ENCODE data around the gene VGF.

The VGF gene

DNA sequence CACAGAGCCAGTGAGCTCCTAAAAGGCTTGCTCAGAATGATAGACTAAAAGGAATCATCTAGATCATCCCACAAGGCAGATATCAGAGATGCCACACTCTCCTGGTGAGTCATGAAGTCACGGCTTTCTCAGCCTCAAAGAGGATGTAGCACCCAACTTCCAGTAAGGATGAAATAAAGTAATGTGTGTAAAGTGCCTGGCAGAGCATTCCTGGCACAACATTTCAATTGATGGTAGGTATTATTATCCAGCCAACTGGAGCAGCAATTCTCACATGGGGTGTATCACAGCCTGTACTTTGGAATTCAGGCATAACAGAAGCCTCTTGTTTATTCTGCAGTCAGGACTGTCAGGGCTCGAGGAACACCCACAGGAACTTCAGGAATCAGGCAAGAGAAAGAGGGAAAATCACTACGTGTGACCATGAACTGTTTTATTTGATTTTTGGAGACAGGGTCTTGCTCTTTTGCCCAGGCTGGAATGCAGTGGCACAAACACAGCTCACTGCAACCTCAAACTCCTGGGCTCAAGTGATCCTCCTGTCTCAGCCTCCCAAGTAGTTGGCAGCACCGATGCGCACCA lies 20.0 kb upstream of the VGF start:
- DNase-seq = no peak

- DNase-seq = no peak
Measured at GRCh38 chr7:101180130-101180755, 14.9 kb upstream of the VGF start, which contains the start of gene NAT16. TSS of gene NAT16 (minus strand) at chr7:101180293. CDS start at chr7:101174807, 5,486 bp downstream.

- DNase-seq = no peak
Measured at GRCh38 chr7:101179713-101180112, 14.3 kb upstream of the VGF start.

DNA sequence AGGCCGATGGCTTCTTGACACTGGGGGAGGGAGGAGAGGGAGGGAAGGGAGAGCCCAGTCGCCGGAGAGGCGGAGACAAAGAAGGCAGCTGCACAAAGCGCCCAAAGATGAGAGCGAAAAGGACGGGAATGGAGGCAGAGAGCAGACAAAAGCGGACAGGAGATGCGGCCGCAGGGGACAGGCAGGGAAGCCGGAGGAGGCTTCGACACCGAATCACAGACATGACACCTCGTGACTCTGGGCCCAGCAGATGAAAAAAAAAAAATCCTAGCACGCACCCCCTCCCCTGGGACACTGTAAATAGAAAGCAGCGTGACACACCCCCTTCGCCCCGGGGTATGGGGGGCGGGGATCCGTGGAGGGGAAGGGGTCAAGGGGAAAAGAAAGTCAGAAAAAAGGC lies 13.7 kb upstream of the VGF start:
- DNase-seq = no peak

DNA sequence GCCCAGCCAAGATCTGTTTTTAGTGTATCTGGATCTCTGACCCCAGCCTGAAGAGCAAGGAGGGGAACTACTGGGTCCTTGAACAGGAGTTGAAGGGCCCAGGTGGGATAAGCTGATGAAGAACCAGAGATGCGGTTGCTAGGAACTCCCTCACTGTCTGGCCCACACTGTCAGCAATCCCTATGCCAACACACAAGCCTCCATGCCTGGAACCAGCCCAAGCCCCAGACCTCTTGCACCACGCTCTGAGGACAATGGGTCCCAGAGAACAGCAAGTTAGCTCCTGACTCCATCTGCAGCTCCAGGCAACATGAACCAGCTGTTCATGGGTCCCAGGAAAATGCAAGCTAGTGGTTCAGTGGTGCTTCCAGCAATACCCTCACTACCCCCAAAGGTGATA lies 12.3 kb upstream of the VGF start:
- no peak for DNase-seq

- no peak for DNase-seq
Measured at GRCh38 chr7:101175664-101176063, 10.3 kb upstream of the VGF start.

DNA sequence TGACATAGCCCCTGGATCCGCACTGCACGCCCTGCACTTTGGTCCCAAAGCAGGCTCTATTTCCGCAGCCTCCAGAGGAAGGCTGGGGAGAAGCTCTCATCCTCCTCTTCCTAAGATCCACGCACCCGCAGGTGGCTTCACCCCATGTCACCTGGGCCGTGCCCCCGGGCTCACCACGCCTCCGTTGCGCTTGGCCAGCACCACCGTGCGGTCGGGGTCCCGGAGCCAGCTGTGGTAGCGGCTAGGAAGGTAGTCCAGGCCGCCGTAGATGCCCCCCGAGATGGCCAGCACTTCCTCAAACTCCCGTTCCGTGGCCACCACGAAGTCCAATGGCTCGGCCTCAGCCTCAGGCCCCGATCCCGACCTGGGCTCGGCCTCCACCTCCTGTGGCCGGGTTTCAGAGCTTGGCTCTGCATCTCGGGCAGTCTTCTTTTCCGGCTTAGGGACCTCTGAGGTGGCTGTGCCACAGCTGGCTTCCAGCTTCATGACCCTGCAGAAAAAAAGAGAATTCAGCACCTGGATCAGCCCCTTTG lies 9.0 kb upstream of the VGF start:
- no peak for DNase-seq

DNA sequence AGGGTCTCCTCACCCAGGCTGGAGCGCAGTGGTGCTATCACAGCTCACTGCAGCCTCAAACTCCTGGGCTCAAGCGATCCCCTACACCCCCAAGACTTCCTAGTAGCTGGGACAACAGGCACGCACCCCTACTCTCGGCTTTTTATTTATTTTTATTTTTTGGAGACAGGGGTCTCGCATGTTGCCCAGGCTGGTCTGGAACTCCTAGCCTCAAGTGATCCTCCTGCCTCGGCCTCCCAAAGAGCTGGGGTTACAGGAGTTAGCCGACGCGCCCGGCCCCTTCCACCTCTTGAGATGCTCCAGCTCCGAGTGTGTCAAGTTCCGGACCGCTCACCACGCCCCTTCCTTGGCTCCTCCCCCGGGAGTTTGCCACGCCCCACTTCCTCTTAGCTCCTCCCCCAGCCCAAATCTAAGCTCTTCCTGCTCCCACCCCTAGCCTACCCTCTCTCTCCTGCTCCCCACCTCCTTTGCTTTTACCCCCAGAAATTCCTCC lies 8.4 kb upstream of the VGF start:
- peak; percentile 79 for DNase-seq

DNA sequence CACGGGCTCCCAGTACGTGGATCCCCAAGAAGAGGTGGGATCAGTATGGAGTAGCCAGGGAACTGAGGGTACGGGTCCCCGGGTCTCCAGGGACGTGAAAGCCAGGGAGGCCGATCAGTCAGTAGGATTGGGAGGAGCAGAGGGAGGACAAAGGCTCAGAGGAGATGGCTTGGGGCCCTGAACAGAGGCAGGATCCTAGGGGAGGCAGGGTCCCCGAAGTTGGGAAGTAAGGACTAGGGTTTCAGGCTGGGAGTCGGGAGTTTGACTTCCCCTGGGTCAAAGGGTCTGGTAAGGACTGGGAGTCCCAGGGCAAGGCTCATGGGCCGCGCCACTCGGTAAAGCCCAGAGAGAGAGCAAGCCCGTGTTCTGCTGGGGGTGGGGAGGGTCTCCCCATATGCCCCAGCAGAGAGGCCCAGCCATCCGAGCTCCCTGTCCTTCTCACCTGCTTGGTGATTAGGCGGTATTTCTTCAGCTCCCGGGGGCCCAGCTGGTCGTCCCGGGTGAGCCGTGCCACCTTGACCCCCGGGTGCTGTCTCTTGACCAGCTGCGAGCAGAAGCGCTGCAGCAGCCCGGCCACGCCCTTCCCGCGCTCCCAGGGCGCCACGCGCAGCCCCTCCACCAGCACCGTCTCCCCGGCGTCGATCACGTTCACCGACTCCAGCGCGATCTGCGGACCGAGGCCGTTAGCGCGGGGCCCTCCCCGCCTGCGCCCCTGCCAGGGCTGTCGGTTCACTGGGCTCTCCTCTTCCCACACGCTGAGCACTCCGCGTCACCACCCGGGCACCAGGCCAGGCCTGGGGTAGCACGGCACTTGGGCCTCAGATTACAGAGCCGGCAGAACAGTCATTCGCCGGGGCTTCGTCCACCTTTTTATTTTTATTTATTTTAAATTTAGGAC lies 7.7 kb upstream of the VGF start:
- peak; percentile 83 for DNase-seq

GRCh38 chr7:101172005-101172853 lies 6.9 kb upstream of the VGF start:
- peak; percentile 37 for DNase-seq

DNA sequence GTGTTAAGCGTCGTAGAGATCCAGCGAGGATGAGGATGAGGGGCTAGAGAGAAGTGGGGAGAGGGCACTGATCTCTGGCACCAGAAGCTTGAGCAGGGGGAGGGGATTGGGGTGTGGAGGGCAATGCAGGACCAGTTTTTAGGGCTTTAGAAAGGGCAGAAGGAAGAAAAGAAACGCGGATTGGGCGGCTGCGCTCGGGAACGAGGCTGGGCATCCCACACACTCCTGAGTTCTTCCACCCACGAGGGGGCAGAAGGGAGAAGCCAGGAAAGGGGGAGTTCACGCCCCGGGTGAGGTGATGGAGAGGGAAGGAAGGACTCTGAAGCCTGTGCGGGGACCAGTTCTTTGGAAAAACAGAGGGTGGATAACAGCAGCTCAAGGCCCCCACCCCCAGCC lies 6.1 kb upstream of the VGF start:
- DNase-seq = peak; percentile 35

DNA sequence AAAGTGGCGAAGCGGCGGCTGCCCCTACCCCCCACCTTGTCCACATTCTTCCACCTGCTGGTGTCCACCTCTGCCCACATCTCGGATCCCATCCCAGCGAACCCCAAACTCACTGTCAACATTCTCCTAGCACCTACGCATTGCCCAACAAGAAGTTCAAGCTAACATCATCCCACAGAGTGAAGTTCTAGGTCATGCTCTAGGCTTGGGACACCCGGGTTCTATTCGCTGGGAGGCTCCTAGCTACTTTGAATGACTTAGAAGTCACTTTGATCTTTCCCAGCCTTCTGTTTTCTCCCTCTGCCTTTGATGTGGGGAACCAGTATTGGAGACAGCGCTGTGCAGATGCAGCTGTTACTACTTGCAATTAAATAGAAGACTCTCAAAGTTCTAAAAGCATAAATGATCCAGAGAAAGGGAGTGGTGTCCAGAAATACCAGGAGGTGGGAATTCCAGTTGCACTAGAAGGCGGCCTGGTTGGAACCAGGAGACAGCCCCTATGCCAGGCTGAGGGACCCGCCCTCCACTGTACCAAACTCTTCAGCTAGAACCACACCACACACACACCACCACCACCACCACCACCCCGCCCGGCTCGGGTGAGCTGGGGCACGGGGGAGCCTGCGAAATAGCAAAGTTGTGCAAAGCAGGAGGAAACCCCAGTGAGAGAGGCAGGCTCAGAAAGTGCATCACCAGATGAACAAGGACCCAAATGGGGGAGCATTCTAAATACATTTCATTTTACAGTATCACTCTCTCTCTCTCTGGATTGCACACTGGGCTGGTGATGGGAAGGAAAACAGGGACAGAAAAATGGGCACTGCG lies 5.5 kb upstream of the VGF start:
- DNase-seq = no peak

- DNase-seq = peak; percentile 80
Measured at GRCh38 chr7:101169838-101170551, 4.6 kb upstream of the VGF start.

DNA sequence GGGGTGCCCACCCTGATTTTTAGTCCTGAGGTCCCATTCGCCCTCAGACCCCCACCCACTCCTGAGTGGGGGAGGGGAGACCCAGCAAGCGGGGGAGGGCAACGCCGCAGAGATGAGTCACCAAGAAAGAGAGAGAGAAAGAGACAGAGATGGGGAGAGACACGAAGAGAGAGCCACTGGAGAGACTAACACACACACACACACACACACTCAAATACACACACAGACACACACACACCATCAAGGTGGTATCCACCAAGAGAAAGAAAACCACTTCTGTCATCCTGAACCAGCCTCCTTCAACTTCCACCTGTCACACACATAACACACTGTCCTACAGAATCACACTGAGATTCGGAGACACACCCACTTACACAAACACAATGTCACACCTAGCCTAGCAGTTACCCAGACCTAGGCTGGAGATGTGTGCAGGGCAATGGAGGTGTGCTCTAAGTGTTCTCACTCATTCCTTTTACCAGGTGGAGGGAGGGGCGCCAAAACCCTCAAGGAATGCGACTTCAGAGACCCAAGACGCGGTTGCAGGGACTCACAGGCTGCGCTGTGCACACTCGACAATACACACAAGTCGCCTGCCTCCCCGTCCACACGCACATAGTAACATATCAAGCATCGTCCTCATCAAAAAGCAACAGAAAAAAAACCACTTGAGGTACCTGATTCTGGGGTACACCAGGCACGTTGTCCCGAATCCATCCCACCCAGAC lies 3.9 kb upstream of the VGF start:
- DNase-seq = no peak

GRCh38 chr7:101168412-101169049 lies 3.2 kb upstream of the VGF start:
- no peak for DNase-seq

DNA sequence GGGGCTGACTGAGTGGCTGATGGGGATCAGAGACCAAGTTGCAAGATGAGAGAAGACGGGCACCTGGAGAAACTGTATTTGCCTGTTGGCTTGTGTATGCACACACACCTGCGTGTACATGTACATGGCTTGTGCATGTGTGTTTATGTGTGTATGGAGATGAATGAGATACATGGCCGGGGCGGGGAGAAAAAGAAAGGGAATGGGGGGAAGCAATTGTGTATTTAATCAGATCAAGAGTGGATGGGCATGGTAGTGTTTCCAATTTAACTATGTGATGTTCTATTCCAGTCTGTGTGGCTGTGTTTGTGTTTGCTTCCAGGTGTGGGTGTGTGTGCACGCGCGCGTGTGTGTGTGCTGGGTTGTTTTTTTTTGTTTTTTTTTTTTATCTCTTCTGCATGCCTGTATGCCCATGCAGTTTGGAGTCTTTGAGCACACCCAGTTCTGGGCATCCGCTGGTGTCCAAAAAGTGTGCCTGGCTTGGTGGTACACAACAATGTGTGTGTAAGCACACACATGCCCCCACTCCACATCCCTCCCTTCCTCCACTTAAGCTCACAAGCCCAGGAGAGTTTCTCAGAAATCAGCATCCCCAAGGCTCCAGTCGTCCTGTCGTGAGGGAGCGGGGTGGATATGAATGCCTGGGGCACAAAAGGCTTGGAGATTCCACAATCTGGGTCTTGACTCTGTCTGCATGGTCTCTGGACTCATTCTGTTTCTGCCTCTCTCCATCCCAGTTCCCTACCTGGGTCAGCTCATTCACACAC lies 2.5 kb upstream of the VGF start:
- no peak for DNase-seq

DNA sequence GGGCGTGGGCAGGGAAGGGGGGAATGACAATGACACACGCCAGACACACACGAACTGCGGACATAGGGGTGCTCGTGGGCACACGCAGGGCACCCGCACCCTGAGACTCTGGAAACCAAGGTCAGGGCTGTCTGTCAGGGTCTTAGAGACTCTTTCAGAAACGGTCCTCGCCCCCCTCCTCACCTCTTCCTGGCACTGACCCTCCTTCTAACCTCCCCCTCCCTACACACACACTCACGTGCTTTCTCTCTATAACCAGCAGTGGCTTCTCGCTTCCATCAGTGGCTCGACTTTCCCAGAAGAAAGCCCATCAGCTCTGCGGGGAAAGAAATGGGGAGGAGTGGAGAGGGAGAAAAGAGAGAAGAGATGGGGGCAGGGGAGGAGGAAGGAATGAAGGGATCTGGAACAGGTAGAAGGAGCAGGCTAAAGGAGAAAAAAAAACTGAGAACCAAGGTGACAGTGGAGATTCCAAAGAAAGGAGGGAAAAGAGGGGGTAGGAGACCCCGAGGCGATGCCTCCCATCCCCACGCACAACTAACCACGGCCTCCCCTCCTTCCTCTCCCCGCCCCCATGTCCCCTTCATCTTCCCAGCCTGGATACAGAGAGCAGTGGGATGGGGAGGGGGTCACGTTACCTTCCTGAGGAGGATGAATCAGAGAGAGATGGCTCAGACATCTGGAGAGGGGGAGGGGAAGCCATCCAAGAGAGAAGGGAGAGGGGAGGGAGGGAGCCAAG lies 1.7 kb upstream of the VGF start:
- DNase-seq = no peak

GRCh38 chr7:101166648-101166908 lies 1.2 kb upstream of the VGF start:
- DNase-seq = no peak
